GM20431 (cell line): ENCODE measurements around the gene FAF1.

ENCODE experiments used
- in situ Hi-C: fragments of 300-500 bp; cut with MseI, MboI; formaldehyde crosslinking; loops from one replicate; pipeline ENCODE4 v1.15.0; 2020; ENCODE audit warnings: low sequenced_read_pairs; ENCODE audit not compliant: unreplicated experiment

Gene FAF1

DNA sequence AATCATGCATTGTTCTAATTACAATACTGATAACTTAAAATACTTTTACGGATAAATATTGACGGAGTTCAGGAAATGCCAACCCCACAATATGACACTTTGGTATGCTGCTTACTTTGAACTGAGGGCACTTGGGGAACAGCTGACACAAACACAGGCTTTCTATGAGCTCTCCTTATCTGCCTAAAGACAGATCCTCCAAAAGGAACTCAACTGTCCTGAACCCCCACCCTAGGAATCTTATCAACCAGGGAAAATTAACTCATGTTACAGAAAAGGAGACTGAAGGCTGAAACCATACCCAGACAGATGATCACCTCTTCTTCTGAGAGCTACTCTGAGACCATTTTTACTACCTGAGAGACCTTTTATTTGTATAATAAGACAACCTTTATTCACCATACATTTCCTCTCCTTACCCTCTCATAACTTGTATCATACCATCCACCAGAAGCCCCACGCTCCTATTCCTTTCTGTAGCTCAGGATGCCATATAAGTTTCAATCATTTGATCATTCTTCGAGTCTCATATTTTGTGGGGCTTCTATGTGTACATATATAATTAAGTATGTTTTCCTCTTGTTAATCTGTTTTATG, 239.5 kb downstream of the FAF1 start:
- in situ Hi-C loops: loop anchor here (25.0 kb wide), 1 partner anchor 358 kb away; no protein-coding TSS in a partner anchor

DNA sequence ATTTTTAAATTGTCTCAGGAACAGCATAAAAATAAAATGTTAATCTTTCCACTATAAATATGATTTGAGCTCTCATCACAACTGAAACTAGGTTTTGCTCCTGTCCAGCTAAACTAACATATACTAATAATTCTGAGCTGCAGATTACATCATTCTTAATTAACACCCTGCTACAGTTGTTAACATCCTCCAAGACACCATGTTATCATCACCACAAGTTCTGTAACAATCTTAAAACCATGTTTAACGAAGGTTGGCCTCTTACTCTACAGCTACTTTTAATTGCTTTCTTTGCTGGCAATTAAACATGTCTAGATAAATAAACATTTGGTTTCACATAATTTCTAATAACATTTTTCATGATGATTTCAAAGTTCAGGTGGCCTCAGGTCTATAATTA, 240.9 kb downstream of the FAF1 start:
- in situ Hi-C loops: loop anchor here (25.0 kb wide), 1 partner anchor 357 kb away; no protein-coding TSS in a partner anchor

DNA sequence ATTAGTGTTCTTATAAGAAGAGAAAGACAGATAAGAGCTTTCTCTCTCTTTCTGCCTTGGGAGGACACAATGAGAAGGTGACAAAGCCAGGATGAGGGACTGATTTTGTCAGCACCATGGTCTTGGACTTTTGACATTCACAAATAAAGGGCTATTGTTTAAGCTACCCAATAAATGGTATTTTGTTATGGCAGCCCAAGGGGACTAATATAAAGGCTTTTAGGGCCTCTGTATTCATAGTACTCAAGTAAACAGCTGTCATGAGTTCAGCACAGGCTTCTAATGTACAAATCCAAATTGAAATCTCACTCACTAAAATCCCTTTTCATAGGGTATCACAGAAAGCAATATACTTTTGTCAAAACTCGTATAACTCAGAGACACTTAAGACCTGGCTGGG, 242.7 kb downstream of the FAF1 start:
- in situ Hi-C loops: loop anchor here (25.0 kb wide), 1 partner anchor 355 kb away; no protein-coding TSS in a partner anchor

DNA sequence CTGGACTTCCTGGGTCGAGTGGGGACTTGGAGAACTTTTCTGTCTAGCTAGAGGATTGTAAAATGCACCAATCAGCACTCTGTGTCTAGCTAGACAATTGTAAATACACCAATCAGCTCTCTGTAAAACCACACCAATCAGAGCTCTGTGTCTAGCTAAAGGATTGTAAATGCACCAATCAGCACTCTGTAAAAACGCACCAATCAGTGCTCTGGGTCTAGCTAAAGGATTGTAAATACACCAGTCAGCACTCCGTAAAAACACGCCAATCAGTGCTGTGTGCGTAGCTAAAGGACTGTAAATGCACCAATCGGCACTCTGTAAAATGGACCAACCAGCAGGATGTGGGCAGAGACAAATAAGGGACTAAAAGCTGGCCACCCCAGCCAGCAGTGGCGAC, 243.6 kb downstream of the FAF1 start:
- in situ Hi-C loops: loop anchor here (25.0 kb wide), 1 partner anchor 354 kb away; no protein-coding TSS in a partner anchor

DNA sequence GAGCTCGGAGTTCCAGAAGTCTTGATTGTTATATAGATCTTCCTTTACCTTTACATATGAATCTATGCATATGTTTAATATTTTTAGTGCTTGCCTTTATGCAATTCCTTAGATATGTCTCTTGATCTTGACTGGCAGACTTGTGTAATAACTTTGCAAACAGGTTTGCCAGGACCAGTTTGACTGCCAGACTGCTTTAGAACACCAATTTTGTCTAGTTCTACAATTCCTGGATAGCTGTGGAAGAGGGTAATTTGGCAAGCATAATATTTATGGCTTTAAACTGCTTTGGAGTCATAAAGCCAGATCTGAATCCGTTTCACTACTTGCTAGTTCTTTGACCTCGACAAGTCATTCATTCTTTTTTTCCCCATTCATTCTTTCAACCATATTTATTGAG, 250.0 kb downstream of the FAF1 start:
- in situ Hi-C loops: loop anchor here (25.0 kb wide), 1 partner anchor 348 kb away; no protein-coding TSS in a partner anchor

DNA sequence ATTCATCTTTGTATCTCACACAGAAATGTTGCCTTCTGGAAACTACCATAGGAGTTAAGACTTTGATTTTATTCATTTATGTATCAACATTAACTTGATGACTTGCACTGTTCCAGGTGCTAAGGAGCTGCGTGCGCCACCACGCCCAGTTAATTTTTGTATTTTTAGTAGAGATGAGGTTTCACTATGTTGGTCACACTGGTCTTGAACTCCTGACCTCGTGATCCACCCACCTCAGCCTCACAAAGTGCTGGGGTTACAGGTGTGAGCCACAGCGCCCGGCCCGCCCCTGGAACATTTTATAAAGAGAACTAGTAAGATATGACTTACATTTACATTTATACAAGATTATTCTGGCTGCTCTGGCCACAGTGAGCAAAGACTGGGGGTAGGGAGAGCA, 252.2 kb downstream of the FAF1 start:
- in situ Hi-C loops: loop anchor here (25.0 kb wide), 1 partner anchor 346 kb away; no protein-coding TSS in a partner anchor

DNA sequence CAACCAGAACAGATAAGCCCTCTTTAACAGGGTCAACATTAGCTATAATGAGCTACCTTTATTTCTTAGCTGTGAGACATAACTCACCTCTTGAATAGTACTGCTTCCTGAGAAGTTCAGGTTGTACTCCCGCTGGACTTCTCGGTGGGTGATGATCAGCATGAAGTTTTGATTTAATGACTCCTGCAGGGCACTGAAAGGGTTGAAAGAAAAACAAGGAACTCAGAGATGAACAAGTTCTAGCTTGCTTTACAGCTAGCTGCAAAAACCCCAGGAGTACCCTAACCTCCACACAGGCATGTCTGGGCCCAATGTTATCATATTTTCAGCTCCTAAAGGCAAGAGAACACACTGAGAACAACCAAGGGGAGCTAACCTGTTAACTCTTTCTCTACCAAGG, 254.4 kb downstream of the FAF1 start:
- in situ Hi-C loops: loop anchor here (25.0 kb wide), 1 partner anchor 343 kb away; no protein-coding TSS in a partner anchor

DNA sequence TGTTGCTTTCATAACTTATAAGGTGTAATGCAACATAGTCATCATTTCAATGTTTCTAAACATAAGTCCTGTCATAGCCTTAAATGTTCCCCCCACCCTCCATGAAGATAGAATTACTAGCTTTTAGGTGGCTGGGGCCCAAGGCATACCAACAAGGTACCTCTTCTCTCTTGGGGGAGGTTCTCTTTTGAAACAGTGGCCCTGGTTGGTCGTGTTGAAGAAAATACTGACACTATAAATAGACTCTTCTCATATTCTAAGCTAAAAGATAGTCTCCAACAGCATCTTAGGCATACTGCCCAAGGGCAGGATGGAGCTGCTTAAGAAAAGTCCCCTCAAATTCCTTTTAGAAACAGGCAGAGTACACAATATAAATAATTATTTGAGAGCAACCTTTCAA, 255.0 kb downstream of the FAF1 start:
- in situ Hi-C loops: loop anchor here (25.0 kb wide), 1 partner anchor 343 kb away; no protein-coding TSS in a partner anchor

DNA sequence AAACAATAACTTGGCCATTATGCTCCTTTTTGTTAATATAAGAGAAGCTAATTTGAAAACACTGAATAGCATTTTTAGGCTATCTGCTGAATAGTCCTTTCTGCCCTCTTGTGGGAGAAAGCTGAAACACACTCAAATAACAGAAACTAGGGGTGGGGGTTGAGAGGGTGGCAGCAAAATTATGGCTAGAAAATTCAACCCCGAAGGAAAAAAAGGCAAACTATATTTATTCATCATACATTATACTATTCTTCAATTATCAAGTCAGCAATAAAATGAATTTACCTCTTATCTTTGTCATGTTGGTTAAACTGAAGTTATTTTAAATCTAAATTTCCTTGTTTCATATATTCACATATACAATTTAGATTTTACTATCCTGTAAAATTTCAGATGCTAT, 255.9 kb downstream of the FAF1 start:
- in situ Hi-C loops: loop anchor here (25.0 kb wide), 1 partner anchor 342 kb away; no protein-coding TSS in a partner anchor

DNA sequence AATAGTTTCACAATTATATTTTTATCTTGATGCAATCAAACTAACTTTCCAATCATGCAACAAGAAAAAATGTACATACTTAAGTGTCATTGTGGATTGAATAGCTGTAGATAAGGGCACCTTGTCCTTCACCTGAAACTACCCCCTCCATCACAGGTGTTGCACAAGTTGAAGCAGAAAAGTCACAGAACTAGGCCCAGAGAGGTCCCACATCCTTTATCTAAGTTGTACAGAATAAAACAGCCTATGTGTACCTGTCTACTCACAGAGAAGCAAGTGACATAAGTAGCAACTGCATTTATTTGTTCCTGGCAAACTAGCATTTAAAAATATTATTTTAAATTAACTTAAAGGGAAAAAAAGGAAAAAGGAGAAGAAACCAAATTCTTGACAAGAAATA, 256.8 kb downstream of the FAF1 start:
- in situ Hi-C loops: loop anchor here (25.0 kb wide), 1 partner anchor 341 kb away; no protein-coding TSS in a partner anchor

DNA sequence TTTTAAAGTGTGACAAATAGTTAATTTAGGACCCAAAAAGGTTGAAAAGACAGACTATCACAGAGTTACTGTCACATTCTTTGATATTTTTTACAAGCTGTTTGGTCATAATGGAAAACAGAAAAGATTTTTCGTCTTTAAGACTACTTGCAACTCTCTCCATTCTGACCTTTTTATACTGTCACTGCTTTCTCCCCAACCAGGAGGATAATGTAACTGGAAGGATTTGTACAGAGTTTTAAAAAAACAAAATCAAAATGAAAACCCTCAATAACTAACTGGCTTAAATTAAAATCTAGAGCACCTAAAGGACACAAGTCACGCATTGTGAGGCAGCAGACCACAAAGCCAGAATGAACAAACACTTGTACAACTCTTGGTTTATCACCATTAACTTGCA, 257.7 kb downstream of the FAF1 start:
- in situ Hi-C loops: loop anchor here (25.0 kb wide), 1 partner anchor 340 kb away; no protein-coding TSS in a partner anchor

DNA sequence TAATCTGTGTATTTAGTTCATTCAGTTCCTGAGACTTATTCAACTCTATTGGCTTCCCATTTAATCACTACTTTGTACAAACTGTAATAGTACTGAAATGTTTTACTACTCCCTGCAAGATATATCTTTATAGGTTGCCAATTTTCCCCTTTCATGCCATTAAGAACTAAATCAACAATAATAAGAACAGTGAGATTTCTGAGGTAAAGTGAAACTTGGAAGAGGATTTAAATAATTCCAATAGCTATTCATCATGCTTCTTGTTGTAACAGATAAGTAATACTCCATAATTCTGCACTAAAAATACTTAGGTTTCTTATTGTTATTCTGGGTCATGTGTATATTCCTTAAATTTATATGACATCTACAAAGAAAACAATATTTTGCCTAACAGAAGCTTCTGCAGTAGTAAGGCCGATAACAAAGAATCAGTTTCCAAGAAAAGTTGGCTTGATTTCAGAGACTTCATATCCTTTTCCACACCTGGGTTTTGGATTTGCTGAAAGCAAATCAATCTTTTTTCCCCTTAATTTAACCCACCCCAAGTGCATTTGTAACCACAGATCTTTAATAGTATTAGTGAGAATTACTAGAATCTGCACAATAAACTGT, 258.3 kb downstream of the FAF1 start:
- in situ Hi-C loops: loop anchor here (25.0 kb wide), 1 partner anchor 340 kb away; no protein-coding TSS in a partner anchor

DNA sequence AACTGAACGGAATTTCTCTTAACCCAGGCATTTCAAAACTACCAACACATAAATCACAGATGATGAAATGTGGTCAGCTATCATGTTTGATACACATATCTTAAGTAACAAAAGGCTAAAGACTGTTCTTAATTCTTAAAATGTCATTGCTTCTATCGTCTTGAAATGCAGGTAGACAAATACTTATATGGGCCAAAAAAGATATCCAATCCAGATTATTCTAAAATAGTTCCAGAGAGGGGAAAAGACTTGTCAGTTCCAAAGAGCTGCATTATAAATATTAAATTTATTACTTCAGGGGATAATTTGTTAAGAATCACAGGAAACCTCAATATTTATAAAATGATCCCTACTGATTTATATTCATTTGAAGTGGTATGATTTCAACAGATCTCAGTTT, 259.4 kb downstream of the FAF1 start:
- in situ Hi-C loops: loop anchor here (25.0 kb wide), 1 partner anchor 338 kb away; no protein-coding TSS in a partner anchor

DNA sequence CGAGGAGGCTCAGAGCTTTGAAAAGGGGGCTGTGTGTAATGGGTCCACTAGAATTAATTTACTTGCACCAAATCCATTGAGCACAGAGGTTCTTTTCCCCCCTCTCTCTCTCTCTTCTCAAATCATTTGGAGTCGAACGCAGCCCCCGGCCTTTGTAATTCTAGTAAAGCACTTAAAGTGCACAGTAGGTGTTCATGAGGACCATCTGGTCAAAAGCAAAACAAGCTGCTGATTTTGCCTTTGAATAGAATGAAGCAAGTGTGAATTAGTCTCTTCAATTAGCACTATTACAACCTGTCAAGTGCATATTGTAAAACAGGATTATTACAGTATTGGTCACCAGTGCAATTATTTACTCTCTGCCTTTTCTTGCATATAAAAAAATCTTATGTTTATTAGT, 259.9 kb downstream of the FAF1 start:
- in situ Hi-C loops: loop anchor here (25.0 kb wide), 1 partner anchor 338 kb away; no protein-coding TSS in a partner anchor

DNA sequence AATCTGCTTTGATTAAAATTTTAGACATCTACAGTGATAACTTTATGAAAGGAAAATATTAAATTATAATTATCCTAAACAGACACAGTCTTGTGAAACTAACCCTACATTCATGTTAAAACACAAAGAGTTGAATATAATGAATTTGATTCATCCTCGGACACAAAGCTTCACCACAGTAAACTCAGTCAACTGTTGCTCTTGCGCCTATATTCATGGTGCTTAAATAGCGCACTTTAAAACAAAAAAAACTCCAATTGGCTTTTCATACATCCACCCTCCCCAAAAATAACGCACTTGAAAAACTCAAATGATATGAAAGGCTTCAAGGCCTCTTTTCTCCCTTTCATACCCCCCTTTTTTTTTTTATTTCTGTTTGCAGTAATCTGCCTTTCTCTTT, 260.3 kb downstream of the FAF1 start:
- in situ Hi-C loops: loop anchor here (25.0 kb wide), 1 partner anchor 337 kb away; no protein-coding TSS in a partner anchor

DNA sequence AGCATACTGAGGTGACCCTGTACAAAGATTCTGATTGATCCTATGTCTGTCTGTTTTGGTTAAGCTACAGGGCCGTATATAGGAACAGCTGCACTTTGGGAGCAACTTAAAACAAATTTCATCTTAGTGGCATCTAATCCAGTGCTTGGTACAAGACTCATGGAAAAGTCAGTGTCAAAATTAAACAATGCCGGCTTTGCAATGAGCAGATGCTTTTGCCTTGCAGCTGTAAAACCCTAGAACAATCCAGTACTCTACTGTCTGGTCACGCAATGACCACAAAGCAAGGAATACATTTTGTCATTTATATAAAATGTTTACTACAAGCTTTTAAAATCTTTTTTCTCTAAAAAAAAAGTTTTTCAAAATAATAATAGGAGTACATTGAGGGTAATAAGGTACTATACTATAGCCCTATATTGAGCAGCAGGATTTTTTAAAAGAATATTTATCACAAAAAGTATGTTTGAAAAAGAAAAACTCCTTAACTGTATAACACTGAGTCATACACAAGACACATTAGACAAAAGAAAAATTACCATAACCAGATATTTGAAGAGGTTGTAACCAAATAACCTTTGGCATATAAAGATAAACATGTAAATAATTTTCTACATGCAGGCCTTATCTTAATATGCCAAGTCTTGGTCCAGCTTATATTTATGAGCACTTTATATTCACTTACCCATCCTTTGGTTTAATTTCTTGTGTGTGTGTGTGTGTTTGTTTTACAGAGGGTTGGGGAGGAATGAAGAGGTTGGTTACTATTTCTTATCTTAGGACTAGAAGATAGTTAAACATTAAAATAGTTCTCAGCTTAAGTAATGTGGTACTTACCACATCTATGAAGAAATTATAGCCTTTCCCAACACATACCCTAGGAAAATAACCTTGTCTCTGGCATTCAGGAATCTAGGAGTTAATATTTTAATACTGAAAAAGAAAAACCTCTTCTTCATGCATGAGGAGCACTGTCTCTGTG, 262.3 kb downstream of the FAF1 start:
- in situ Hi-C loops: no loop called here

DNA sequence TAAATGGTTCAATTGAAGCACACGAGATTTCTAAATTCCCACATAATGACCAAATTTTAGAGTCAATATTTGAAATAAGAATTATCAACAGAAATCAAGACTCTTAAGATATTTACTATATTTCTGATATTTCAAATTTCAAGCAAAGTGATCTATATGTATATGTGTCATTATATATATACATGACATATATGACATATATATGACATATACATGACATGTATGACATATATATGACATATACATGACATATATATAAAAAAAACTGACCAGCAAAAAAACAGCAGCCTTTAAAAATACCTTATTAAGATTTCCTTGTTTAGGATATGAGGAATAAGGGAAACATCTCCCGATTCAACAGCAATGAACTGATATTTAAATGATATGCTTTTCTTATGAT, 266.2 kb downstream of the FAF1 start:
- in situ Hi-C loops: no loop called here

DNA sequence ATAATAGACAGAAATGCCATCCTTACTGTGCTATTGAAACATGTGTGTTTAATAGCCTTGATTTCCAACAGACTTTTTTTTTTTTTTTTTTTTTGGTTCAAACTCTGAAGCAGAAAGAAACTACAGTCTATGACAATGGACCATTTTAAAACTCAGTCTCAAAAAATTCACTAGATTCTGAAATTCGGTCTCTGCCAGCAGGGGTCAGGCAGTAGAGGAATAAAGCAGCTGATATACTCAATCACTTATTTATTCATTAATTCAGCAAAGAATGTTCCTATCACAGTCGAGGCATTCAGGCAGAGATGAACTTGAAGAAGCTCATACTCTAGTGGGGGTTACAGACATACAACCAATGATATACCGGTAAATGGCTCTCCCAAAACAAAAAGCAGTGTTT, 275.9 kb downstream of the FAF1 start:
- in situ Hi-C loops: no loop called here

DNA sequence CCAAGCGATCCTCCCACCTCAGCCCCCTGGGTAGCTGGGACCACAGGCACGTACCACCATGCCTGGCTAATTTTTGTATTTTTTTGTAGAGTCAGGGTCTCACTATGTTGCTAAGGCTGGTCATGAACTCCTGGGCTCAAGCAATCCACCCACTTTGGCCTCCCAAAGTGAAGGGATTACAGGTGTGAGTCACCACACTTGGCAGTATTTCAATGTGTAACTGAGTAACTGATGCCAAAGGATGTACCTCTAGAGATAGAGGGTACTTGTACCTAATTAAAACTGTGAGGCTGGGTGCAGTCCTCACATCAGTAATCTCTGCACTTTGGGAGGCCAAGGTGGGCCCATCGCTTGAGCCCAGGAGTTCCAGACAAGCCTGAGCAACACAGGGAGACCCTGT, 278.1 kb downstream of the FAF1 start:
- in situ Hi-C loops: no loop called here
